HepG2 (cell line): ENCODE measurements around the gene LENG1. TPM values are rescaled to one million over a fixed set of nuclear protein-coding genes. Genes with fewer than 3 reads are reported as not detected.
A peak's percentile ranks its signal among the peaks of the same experiment; 100 is the strongest.

ENCODE experiments used
- ATF7-NPFF ChIP-seq: sonication (generic); formaldehyde crosslinking; IDR thresholded peaks from 2 replicates; pipeline ENCODE4 v1.8.1; 2023; ENCODE audit warnings: mild to moderate bottlenecking, low read depth, missing genetic modification reagents, moderate library complexity
- HINFP ChIP-seq: sonication (generic); formaldehyde crosslinking; IDR thresholded peaks from 2 replicates; pipeline ENCODE4 v1.4.0; 2020; ENCODE audit warnings: low read depth, mild to moderate bottlenecking, missing genetic modification reagents
- KMT2A ChIP-seq: sonication (generic); formaldehyde crosslinking; IDR thresholded peaks from 2 replicates; pipeline ENCODE4 v1.4.0; 2020; ENCODE audit warnings: missing genetic modification reagents
- PHF8 ChIP-seq: sonication (generic); formaldehyde crosslinking; IDR thresholded peaks from 2 replicates; pipeline ENCODE4 v1.5.0; 2020; ENCODE audit warnings: missing genetic modification reagents
- SAFB2 ChIP-seq: sonication (generic); formaldehyde crosslinking; IDR thresholded peaks from 2 replicates; pipeline ENCODE4 v1.5.1; 2020; ENCODE audit warnings: missing genetic modification reagents, low read depth, mild to moderate bottlenecking, borderline replicate concordance
- SP1 ChIP-seq, 2 experiments: fragments of 450-650 bp in 1 of 2; sonication (generic) in 1 of 2; formaldehyde crosslinking in 1 of 2; IDR thresholded peaks; 2 replicates each; pipeline versions ENCODE4 v1.4.0 to v1.6.1; 2016 to 2020; ENCODE audit warnings: missing genetic modification reagents in 1 of 2
- SP2 ChIP-seq: sonication (generic); formaldehyde crosslinking; IDR thresholded peaks from 2 replicates; pipeline ENCODE4 v1.5.1; 2020; ENCODE audit warnings: mild to moderate bottlenecking, missing genetic modification reagents
- SP4 ChIP-seq: sonication (generic); formaldehyde crosslinking; IDR thresholded peaks from 2 replicates; pipeline ENCODE4 v1.8.1; 2023; ENCODE audit warnings: mild to moderate bottlenecking, missing genetic modification reagents
- STAG1 ChIP-seq: sonication (generic); formaldehyde crosslinking; IDR thresholded peaks from 2 replicates; pipeline ENCODE4 v1.4.0; 2020; ENCODE audit warnings: missing genetic modification reagents
- ZFP41 ChIP-seq: sonication (generic); formaldehyde crosslinking; IDR thresholded peaks from 2 replicates; pipeline ENCODE4 v1.4.0; 2020; ENCODE audit warnings: mild to moderate bottlenecking, missing genetic modification reagents, borderline replicate concordance
- ZFX ChIP-seq: sonication (generic); formaldehyde crosslinking; IDR thresholded peaks from 2 replicates; pipeline ENCODE4 v1.4.0; 2020; ENCODE audit warnings: mild to moderate bottlenecking, low read depth, missing genetic modification reagents, moderate library complexity
- ZNF142 ChIP-seq: sonication (generic); formaldehyde crosslinking; IDR thresholded peaks from 2 replicates; pipeline ENCODE4 v1.4.0; 2020; ENCODE audit warnings: missing genetic modification reagents
- ZNF331 ChIP-seq: sonication (generic); formaldehyde crosslinking; IDR thresholded peaks from 2 replicates; pipeline ENCODE4 v1.4.0; 2020; ENCODE audit warnings: missing genetic modification reagents
- ZNF609 ChIP-seq: sonication (generic); formaldehyde crosslinking; IDR thresholded peaks from 2 replicates; pipeline ENCODE4 v1.4.0; 2020; ENCODE audit warnings: mild to moderate bottlenecking, missing genetic modification reagents, borderline replicate concordance
- ZNF670 ChIP-seq: sonication (generic); formaldehyde crosslinking; IDR thresholded peaks from 2 replicates; pipeline ENCODE4 v1.8.0; 2022; ENCODE audit warnings: mild to moderate bottlenecking, missing genetic modification reagents, borderline replicate concordance
- polyA plus RNA-seq, 8 experiments: library from polyadenylated mRNA; depleted of rRNA in 3 of 8; stranded (reverse) in 7 of 8; unstranded in 1 of 8; fragments of >200 nt; fragmentation: Illumina TruSeq in 4 of 8; extraction: Trizol in 4 of 8; gene quantifications; 2 replicates each; pipeline versions ENCODE4 v1.2.1 to v1.2.3, GENCODE V29; 2011 to 2016; ENCODE audit warnings: low read depth in 4 of 8, missing spikeins in 1 of 8, mixed read lengths in 1 of 8; ENCODE audit not compliant: insufficient read depth in 1 of 8
- total RNA-seq, 5 experiments: library from RNA; depleted of rRNA; stranded (reverse); fragments of >200 nt; fragmentation: Illumina TruSeq; extraction: Trizol; gene quantifications; 2 replicates each; pipeline ENCODE4 v1.2.3, GENCODE V29; 2016; ENCODE audit warnings: low read depth in 1 of 5

The LENG1 gene
- total and polyA plus RNA-seq, 2 of the 13 experiments (the other 11 are each of a cell fraction or from before 2014, with no cell fraction given), result 1.8 to 3.8 TPM

- TF ChIP-seq ZNF609 (CRISPR knock-in tag) (0 out of 2 replicates have a peak, but pooled peaks have one; percentile 44), ZFP41 (CRISPR knock-in tag) (no peak), SP2 (CRISPR knock-in tag) (no peak), SP4 (CRISPR knock-in tag) (no peak; the same call in none of the 2 replicates), ZNF670 (CRISPR knock-in tag) (no peak; the same call in 1 of the 2 replicates), PHF8 (peak; percentile 78), ZNF331 (peak; percentile 65), SP1 (IDR thresholded peaks at IDR 0.05) (0 out of 2 replicates have a peak, but pooled peaks have one; percentile 49), SP1 (CRISPR knock-in tag; IDR thresholded peaks at IDR 0.05) (peak; percentile 47), ATF7-NPFF (CRISPR knock-in tag) (peak; percentile 68; the same call in 1 of the 2 replicates), ZNF142 (CRISPR knock-in tag) (no peak), HINFP (CRISPR knock-in tag) (peak; percentile 79; the same call in 1 of the 2 replicates), SAFB2 (CRISPR knock-in tag) (no peak), ZFX (CRISPR knock-in tag) (peak; percentile 84), KMT2A (peak; percentile 78), STAG1 (no peak)
Observed at GRCh38 chr19:54191011-54191810, 31.7 kb upstream of the LENG1 start, which contains the start of gene TSEN34 (continued).
